DOHH2 (cell line): ENCODE data around the gene PKIB.

Experiments used
- CTCF ChIP-seq: fragments of 200-600 bp; sonication (generic); IDR thresholded peaks from one replicate; pipeline ENCODE4 v1.5.1; 2014; ENCODE audit warnings: antibody characterized with exemption, mild to moderate bottlenecking, low read depth, low read length; ENCODE audit not compliant: poor library complexity, severe bottlenecking
- EZH2phosphoT487 ChIP-seq: fragments of 200-600 bp; sonication (generic); IDR thresholded peaks from 2 replicates; pipeline ENCODE4 v1.6.1; 2017; ENCODE audit warnings: borderline replicate concordance, mild to moderate bottlenecking, antibody characterized with exemption, low read length, moderate library complexity, mixed read lengths

- TF ChIP-seq CTCF = no peak
- TF ChIP-seq EZH2phosphoT487 = no peak
Observed at GRCh38 chr6:122715725-122716124, 105.5 kb downstream of the PKIB start.
